ENCODE results near the gene C1orf21.

DNA sequence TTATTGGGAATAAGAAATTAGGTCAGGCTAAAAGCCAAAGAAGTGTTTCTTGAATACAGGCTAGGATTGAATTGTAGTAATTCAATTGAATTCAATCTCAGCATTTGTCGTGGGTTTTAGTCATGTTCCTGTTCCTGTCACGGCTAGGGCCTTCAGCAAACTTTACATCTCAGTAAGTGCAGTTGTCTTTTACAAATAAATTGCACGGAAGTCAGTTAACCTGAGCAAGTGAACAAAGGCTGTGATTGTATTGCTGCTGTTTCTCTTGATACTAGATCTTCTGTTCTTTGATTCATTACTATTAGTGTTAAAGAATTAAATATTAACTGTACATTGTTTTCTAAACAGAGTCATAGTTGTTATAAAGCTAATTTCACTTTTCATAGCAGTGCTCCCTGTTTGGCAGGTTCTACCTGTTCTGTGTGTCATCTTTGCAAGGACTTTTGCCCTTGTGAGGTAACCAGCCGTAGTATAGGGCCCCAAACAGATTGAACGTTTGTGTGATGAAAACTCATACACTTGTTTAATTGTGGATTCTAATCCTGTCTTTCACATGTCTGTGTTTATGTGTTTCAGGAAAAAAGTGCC is 203.4 kb downstream of the C1orf21 start:
- TF ChIP-seq GATA3 (IDR thresholded peaks at IDR 0.05; ENCODE audit: low read depth, low read length) (no peak), GATA2 (IDR thresholded peaks at IDR 0.05; ENCODE audit: low read depth, low read length) (no peak)
